Neural cell (in vitro differentiated cells): ENCODE measurements around the gene EIF4G3.

Source experiments
- CTCF ChIP-seq: fragments of 450-650 bp; IDR thresholded peaks from 2 replicates; pipeline ENCODE4 v1.5.1; 2014; ENCODE audit warnings: antibody characterized with exemption, mild to moderate bottlenecking, moderate library complexity; ENCODE audit not compliant: poor library complexity, severe bottlenecking
- EP300 ChIP-seq: fragments of 450-650 bp; conservative IDR thresholded peaks from 2 replicates; pipeline ENCODE4 v1.6.1; 2014; ENCODE audit warnings: antibody characterized with exemption, mild to moderate bottlenecking, moderate library complexity; ENCODE audit not compliant: poor library complexity, severe bottlenecking
- POLR2AphosphoS5 ChIP-seq: IDR thresholded peaks from 2 replicates; pipeline ENCODE4 v1.6.1; 2012
- REST ChIP-seq: IDR thresholded peaks from 2 replicates; pipeline ENCODE4 v1.6.1; 2012; ENCODE audit warnings: borderline replicate concordance

GRCh38 chr1:20775700-20776099, 401.0 kb downstream of the EIF4G3 start:
- TF ChIP-seq CTCF (no peak), EP300 (no peak), POLR2AphosphoS5 (no peak), REST (no peak)
